Measurements from ENCODE around the gene PADI3. TPM values are rescaled to one million over a fixed set of nuclear protein-coding genes. Genes with fewer than 3 reads are reported as not detected.

PADI3 gene
- total RNA-seq, 4 donors from 2014 or later: not detected

GRCh38 chr1:17207540-17207939 lies 41.4 kb upstream of the PADI3 start:
- Histone ChIP-seq H3K27me3 (no peaks in the 10 kb centered on the region), H3K9me3 (no peaks in the 10 kb centered on the region), H3K27ac (no peak overlapping the region), H3K4me3 (no peak overlapping the region), H3K4me1 (no peaks in the 10 kb centered on the region), H3K36me3 (no peaks in the 10 kb centered on the region)
- TF ChIP-seq POLR2A (IDR thresholded peaks at IDR 0.05) (no peak), CTCF (IDR thresholded peaks at IDR 0.05) (no peak)
- intact Hi-C loops (cut with DNase I; ENCODE audit: low total_unique reads): no loop called here
- DNase-seq: no peak

GRCh38 chr1:17207966-17208418 lies 40.9 kb upstream of the PADI3 start:
- Histone ChIP-seq H3K4me1 (no peaks in the 10 kb centered on the region), H3K27ac (no peak overlapping the region), H3K9me3 (no peaks in the 10 kb centered on the region), H3K27me3 (no peaks in the 10 kb centered on the region), H3K36me3 (no peaks in the 10 kb centered on the region), H3K4me3 (no peak overlapping the region)
- intact Hi-C loops (cut with DNase I; ENCODE audit: low total_unique reads): no loop called here
- no peak for TF ChIP-seq POLR2A (IDR thresholded peaks at IDR 0.05)
- TF ChIP-seq CTCF (IDR thresholded peaks at IDR 0.05): no peak
- DNase-seq: no peak

- intact Hi-C loops (cut with DNase I; ENCODE audit: low total_unique reads): no loop called here
- Histone ChIP-seq H3K4me3 (no peak overlapping the region), H3K27ac (no peak overlapping the region), H3K4me1 (no peaks in the 10 kb centered on the region), H3K9me3 (no peaks in the 10 kb centered on the region), H3K36me3 (no peaks in the 10 kb centered on the region), H3K27me3 (no peaks in the 10 kb centered on the region)
- TF ChIP-seq CTCF (IDR thresholded peaks at IDR 0.05): no peak
- no peak for TF ChIP-seq POLR2A (IDR thresholded peaks at IDR 0.05)
- no peak for DNase-seq
These were observed 40.4 kb upstream of the PADI3 start for GRCh38 chr1:17208546-17208945.

- intact Hi-C loops (cut with DNase I; ENCODE audit: low total_unique reads): no loop called here
- no peaks in the 10 kb centered on the region for H3K27me3 ChIP-seq
- no peaks in the 10 kb centered on the region for H3K4me1 ChIP-seq
- TF ChIP-seq CTCF (IDR thresholded peaks at IDR 0.05) (no peak), POLR2A (IDR thresholded peaks at IDR 0.05) (no peak)
- H3K9me3 ChIP-seq: no peaks in the 10 kb centered on the region
- DNase-seq: no peak
- no peaks in the 10 kb centered on the region for H3K36me3 ChIP-seq
- no peak overlapping the region for H3K27ac ChIP-seq
- no peak overlapping the region for H3K4me3 ChIP-seq
These were observed 39.5 kb upstream of the PADI3 start for GRCh38 chr1:17209430-17209829.

- Histone ChIP-seq H3K4me1 (no peaks in the 10 kb centered on the region), H3K4me3 (no peak overlapping the region), H3K36me3 (no peaks in the 10 kb centered on the region), H3K9me3 (no peaks in the 10 kb centered on the region), H3K27me3 (no peaks in the 10 kb centered on the region), H3K27ac (no peak overlapping the region)
- intact Hi-C loops (cut with DNase I; ENCODE audit: low total_unique reads): no loop called here
- TF ChIP-seq CTCF (IDR thresholded peaks at IDR 0.05): no peak
- TF ChIP-seq POLR2A (IDR thresholded peaks at IDR 0.05): no peak
- no peak for DNase-seq
These were observed 38.7 kb upstream of the PADI3 start for GRCh38 chr1:17210176-17210575.
